Neural crest cell (in vitro differentiated cells): ENCODE data around the gene MCTS1. TPM values are rescaled to one million over a fixed set of nuclear protein-coding genes. Genes with fewer than 3 reads are reported as not detected.

Experiments used
- DNase-seq: peaks from one replicate; pipeline ENCODE4 v3.0.0; 2021; ENCODE audit warnings: low read depth, mixed read lengths, low spot score
- H3K27ac Mint-ChIP-seq: one replicate; pipeline ENCODE4 v1.8.0; 2021; ENCODE audit warnings: mild to moderate bottlenecking, mixed read lengths; ENCODE audit not compliant: unreplicated experiment
- H3K27me3 Mint-ChIP-seq: 2 replicates; pipeline ENCODE4 v1.8.0; 2021; ENCODE audit warnings: low read depth, mild to moderate bottlenecking, mixed read lengths
- H3K36me3 Mint-ChIP-seq: 2 replicates; pipeline ENCODE4 v1.8.0; 2021; ENCODE audit warnings: low read depth, mild to moderate bottlenecking, mixed read lengths
- H3K4me1 Mint-ChIP-seq: 2 replicates; pipeline ENCODE4 v1.8.0; 2021; ENCODE audit warnings: mixed read lengths
- H3K4me3 Mint-ChIP-seq: one replicate; pipeline ENCODE4 v1.8.0; 2021; ENCODE audit warnings: mild to moderate bottlenecking, mixed read lengths
- H3K9me3 Mint-ChIP-seq: 2 replicates; pipeline ENCODE4 v1.8.0; 2021; ENCODE audit warnings: mixed read lengths
- CTCF ChIP-seq: fragments of 200-600 bp; sonication (generic); conservative IDR thresholded peaks from 2 replicates; pipeline ENCODE4 v1.5.0; 2021; ENCODE audit warnings: antibody characterized with exemption, mild to moderate bottlenecking
- long read RNA-seq: library from polyadenylated mRNA; unstranded; transcript quantifications from one replicate; pipeline ENCODE4 v2.0.0, GENCODE V29; 2020
- total RNA-seq: library from RNA; stranded (reverse); gene quantifications from 2 replicates; pipeline ENCODE4 v1.2.1, GENCODE V29; 2021

The MCTS1 gene
- 38.0 and 38.7 TPM in 2 replicates for total RNA-seq
- long read RNA-seq, transcript MCTS1-202 (6 exons, 1,018 nt) = major isoform, 21 of 24 reads
- long read RNA-seq, partial matches to known transcripts = 1 of 24 reads
- long read RNA-seq, other reads (novel, unspliced or antisense) = 1 of 24 reads

- Mint-ChIP-seq H3K4me3 (peak within 1 kb of the TSS; percentile 95), H3K27me3 (peaks cover 13% of the 10 kb centered on the region), H3K4me1 (peaks cover 12% of the 10 kb centered on the region), H3K27ac (peak within 1 kb of the TSS; percentile 99), H3K36me3 (peaks cover 3% of the 10 kb centered on the region), H3K9me3 (no peaks in the 10 kb centered on the region)
- DNase-seq = peak; percentile 56
- TF ChIP-seq CTCF = no peak
Measured at GRCh38 chrX:120603707-120604360, at the start of gene MCTS1. TSS of gene MCTS1 (plus strand) at chrX:120604101. CDS start at chrX:120604237, 136 bp downstream.

- H3K36me3 Mint-ChIP-seq = peaks cover 3% of the 10 kb centered on the region
- no peak overlapping the region for H3K27ac Mint-ChIP-seq
- no peaks in the 10 kb centered on the region for H3K27me3 Mint-ChIP-seq
- H3K4me3 Mint-ChIP-seq = peak overlapping the region; percentile 38
- H3K4me1 Mint-ChIP-seq = peaks cover 12% of the 10 kb centered on the region
- no peaks in the 10 kb centered on the region for H3K9me3 Mint-ChIP-seq
- TF ChIP-seq CTCF = no peak
- DNase-seq = no peak
Measured at GRCh38 chrX:120556251-120556650, 47.6 kb upstream of the MCTS1 start.

GRCh38 chrX:120559804-120560203, 44.1 kb upstream of the MCTS1 start:
- Mint-ChIP-seq H3K9me3 (no peaks in the 10 kb centered on the region), H3K4me3 (peak overlapping the region; percentile 98), H3K4me1 (peaks cover 24% of the 10 kb centered on the region), H3K27ac (peak overlapping the region; percentile 91), H3K36me3 (peaks cover 3% of the 10 kb centered on the region), H3K27me3 (no peaks in the 10 kb centered on the region)
- no peak for DNase-seq
- TF ChIP-seq CTCF = no peak

- peak overlapping the region; percentile 98 for H3K4me3 Mint-ChIP-seq
- no peaks in the 10 kb centered on the region for H3K9me3 Mint-ChIP-seq
- H3K4me1 Mint-ChIP-seq = peaks cover 24% of the 10 kb centered on the region
- H3K27ac Mint-ChIP-seq = peak overlapping the region; percentile 91
- no peak for TF ChIP-seq CTCF
- H3K36me3 Mint-ChIP-seq = peaks cover 3% of the 10 kb centered on the region
- no peaks in the 10 kb centered on the region for H3K27me3 Mint-ChIP-seq
- peak; percentile 1 for DNase-seq
Measured at GRCh38 chrX:120560405-120560841, 43.5 kb upstream of the MCTS1 start.

GRCh38 chrX:120560842-120561633, 42.9 kb upstream of the MCTS1 start, which contains the start of gene CUL4B:
TSS of gene CUL4B (minus strand) at chrX:120560962. CDS start at chrX:120560638, 324 bp downstream.
- Mint-ChIP-seq H3K36me3 (peaks cover 2% of the 10 kb centered on the region), H3K27me3 (no peaks in the 10 kb centered on the region), H3K4me1 (peaks cover 24% of the 10 kb centered on the region), H3K27ac (peak within 1 kb of the TSS; percentile 99), H3K4me3 (peak within 1 kb of the TSS; percentile 98), H3K9me3 (no peaks in the 10 kb centered on the region)
- DNase-seq = peak; percentile 70
- TF ChIP-seq CTCF = no peak
